Suprapubic skin (tissue), 4 donors: ENCODE results near the gene MATK.

Experiments
- CTCF ChIP-seq, 2 donors: fragments of 200-600 bp in 1 of 2; fragments of 450-650 bp in 1 of 2; sonication (generic) in 1 of 2; IDR thresholded peaks; one replicate each; pipeline ENCODE4 v1.5.1; 2016 to 2019; ENCODE audit warnings: antibody characterized with exemption in 2 of 2, mild to moderate bottlenecking in 1 of 2, moderate library complexity in 1 of 2
- EP300 ChIP-seq: sonication (generic); formaldehyde crosslinking; IDR thresholded peaks from one replicate; pipeline ENCODE4 v1.6.1; 2017; ENCODE audit warnings: antibody characterized with exemption
- POLR2A ChIP-seq, 2 donors: fragments of 450-650 bp; IDR thresholded peaks; one replicate each; pipeline ENCODE4 v1.6.1; 2017; ENCODE audit warnings: antibody characterized with exemption in 2 of 2, mild to moderate bottlenecking in 2 of 2, moderate library complexity in 2 of 2
- POLR2AphosphoS5 ChIP-seq, 3 donors: sonication (generic); formaldehyde crosslinking; IDR thresholded peaks; one replicate each; pipeline ENCODE4 v1.6.1; 2017; ENCODE audit warnings: antibody characterized with exemption in 3 of 3

GRCh38 chr19:3775831-3776230, 10.3 kb downstream of the MATK start:
- TF ChIP-seq CTCF (IDR thresholded peaks at IDR 0.05) (no peak), EP300 (no peak), POLR2A (IDR thresholded peaks at IDR 0.05) (no peak), POLR2AphosphoS5 (IDR thresholded peaks at IDR 0.05) (no peak)
